GM18511 (cell line): ENCODE measurements around the gene KCTD2.

Experiments used
- ATAC-seq: cut with Tn5 transposase; IDR thresholded peaks from one replicate; pipeline ENCODE4 v1.9.1; 2021; ENCODE audit warnings: mild to moderate bottlenecking, moderate library complexity; ENCODE audit not compliant: unreplicated experiment

KCTD2 gene

GRCh38 chr17:75094871-75095399, 47.9 kb downstream of the KCTD2 start:
- ATAC-seq, result no peak

- no peak for ATAC-seq
Observed at GRCh38 chr17:75096082-75096625, 49.1 kb downstream of the KCTD2 start.

GRCh38 chr17:75097865-75098264, 50.8 kb downstream of the KCTD2 start:
- ATAC-seq, result no peak

GRCh38 chr17:75098861-75099260, 51.8 kb downstream of the KCTD2 start:
- ATAC-seq, result no peak

- ATAC-seq, result no peak
Observed at GRCh38 chr17:75099881-75100595, 53.0 kb downstream of the KCTD2 start.

- no peak for ATAC-seq
Observed at GRCh38 chr17:75102385-75102821, 55.4 kb downstream of the KCTD2 start.

- no peak for ATAC-seq
Observed at GRCh38 chr17:75103601-75104554, 56.9 kb downstream of the KCTD2 start.

- ATAC-seq, result no peak
Observed at GRCh38 chr17:75105126-75106080, 58.4 kb downstream of the KCTD2 start.

- no peak for ATAC-seq
Observed at GRCh38 chr17:75108193-75108592, 61.2 kb downstream of the KCTD2 start.

GRCh38 chr17:75109046-75109406, 62.0 kb downstream of the KCTD2 start:
- ATAC-seq, result no peak

- ATAC-seq, result peak; percentile 66
Observed at GRCh38 chr17:75109407-75110233, 62.6 kb downstream of the KCTD2 start, which contains the start of gene ARMC7. ARMC7 (plus strand) TSS chr17:75109969; CDS start chr17:75110289, 320 bp downstream.

- no peak for ATAC-seq
Observed at GRCh38 chr17:75110234-75110937, 63.4 kb downstream of the KCTD2 start.

GRCh38 chr17:75111777-75112335, 64.8 kb downstream of the KCTD2 start:
- no peak for ATAC-seq

GRCh38 chr17:75113798-75114551, 67.0 kb downstream of the KCTD2 start:
- peak; percentile 58 for ATAC-seq

GRCh38 chr17:75114552-75115314, 67.7 kb downstream of the KCTD2 start:
- no peak for ATAC-seq
